ENCODE data around the gene SYNGR3. TPM values are rescaled to one million over a fixed set of nuclear protein-coding genes. Genes with fewer than 3 reads are reported as not detected.

SYNGR3 gene
- total RNA-seq, 2 donors from 2014 or later, result 7.0 to 11.2 TPM

- no peaks in the 10 kb centered on the region for H3K36me3 ChIP-seq (ENCODE audit: control insufficient read depth, insufficient read depth, low read length)
- H3K4me1 ChIP-seq (ENCODE audit: control insufficient read depth, insufficient read depth, low read length), result peaks cover 6% of the 10 kb centered on the region
- H3K9me3 ChIP-seq (ENCODE audit: control insufficient read depth, low read length), result no peaks in the 10 kb centered on the region
- Mint-ChIP-seq H3K27ac (no peak overlapping the region), H3K4me1 (peaks cover 7% of the 10 kb centered on the region), H3K9me3 (no peaks in the 10 kb centered on the region), H3K4me3 (no peak overlapping the region), H3K27me3 (ENCODE audit: insufficient read depth) (no peaks in the 10 kb centered on the region), H3K36me3 (ENCODE audit: low read depth) (peaks cover 4% of the 10 kb centered on the region)
- TF ChIP-seq CTCF (conservative IDR thresholded peaks at IDR 0.05), result no peak
- no peak overlapping the region for H3K27ac ChIP-seq (ENCODE audit: low read depth, low read length)
- H3K4me3 ChIP-seq (ENCODE audit: low read length), result no peak overlapping the region
- H3K27me3 ChIP-seq (ENCODE audit: control insufficient read depth, insufficient read depth, low read length, poor library complexity, severe bottlenecking), result no peaks in the 10 kb centered on the region
- DNase-seq, result no peak
- WGBS, 2 experiments (ENCODE audit: insufficient coverage in 1 of 2, insufficient read length in 1 of 2), result 94 to 96% methylated on average over 12 to 15 of the region's 15 CpGs
- H3K9ac ChIP-seq (ENCODE audit: extremely low read depth, low read length, poor library complexity, severe bottlenecking), result no peak overlapping the region
Observed at GRCh38 chr16:2037115-2037514, 47.3 kb downstream of the SYNGR3 start.

GRCh38 chr16:2037647-2038381, 48.0 kb downstream of the SYNGR3 start:
- H3K27ac Mint-ChIP-seq, result no peak overlapping the region
- H3K4me3 ChIP-seq (ENCODE audit: low read length), result no peak overlapping the region
- DNase-seq, result no peak
- no peak overlapping the region for H3K9ac ChIP-seq (ENCODE audit: extremely low read depth, low read length, poor library complexity, severe bottlenecking)
- no peak overlapping the region for H3K27ac ChIP-seq (ENCODE audit: low read depth, low read length)
- no peak overlapping the region for H3K4me3 Mint-ChIP-seq
- 93 to 94% methylated on average over 14 to 29 of the region's 29 CpGs for WGBS, 2 experiments (ENCODE audit: insufficient coverage in 1 of 2, insufficient read length in 1 of 2)
- no peaks in the 10 kb centered on the region for H3K27me3 Mint-ChIP-seq (ENCODE audit: insufficient read depth)
- no peak for TF ChIP-seq CTCF (conservative IDR thresholded peaks at IDR 0.05)
- H3K4me1 Mint-ChIP-seq, result peaks cover 7% of the 10 kb centered on the region
- peaks cover 6% of the 10 kb centered on the region for H3K4me1 ChIP-seq (ENCODE audit: control insufficient read depth, insufficient read depth, low read length)
- no peaks in the 10 kb centered on the region for H3K9me3 ChIP-seq (ENCODE audit: control insufficient read depth, low read length)
- peaks cover 4% of the 10 kb centered on the region for H3K36me3 Mint-ChIP-seq (ENCODE audit: low read depth)
- no peaks in the 10 kb centered on the region for H3K27me3 ChIP-seq (ENCODE audit: control insufficient read depth, insufficient read depth, low read length, poor library complexity, severe bottlenecking)
- no peaks in the 10 kb centered on the region for H3K9me3 Mint-ChIP-seq
- H3K36me3 ChIP-seq (ENCODE audit: control insufficient read depth, insufficient read depth, low read length), result no peaks in the 10 kb centered on the region

GRCh38 chr16:2038382-2039231, 48.8 kb downstream of the SYNGR3 start:
- H3K4me3 ChIP-seq (ENCODE audit: low read length), result no peak overlapping the region
- no peaks in the 10 kb centered on the region for H3K9me3 Mint-ChIP-seq
- no peak for DNase-seq
- no peak overlapping the region for H3K4me3 Mint-ChIP-seq
- no peaks in the 10 kb centered on the region for H3K27me3 ChIP-seq (ENCODE audit: control insufficient read depth, insufficient read depth, low read length, poor library complexity, severe bottlenecking)
- peaks cover 7% of the 10 kb centered on the region for H3K4me1 Mint-ChIP-seq
- no peak overlapping the region for H3K9ac ChIP-seq (ENCODE audit: extremely low read depth, low read length, poor library complexity, severe bottlenecking)
- 94 to 95% methylated on average over 23 to 41 of the region's 41 CpGs for WGBS, 2 experiments (ENCODE audit: insufficient coverage in 1 of 2, insufficient read length in 1 of 2)
- H3K36me3 Mint-ChIP-seq (ENCODE audit: low read depth), result peaks cover 4% of the 10 kb centered on the region
- no peak overlapping the region for H3K27ac ChIP-seq (ENCODE audit: low read depth, low read length)
- H3K9me3 ChIP-seq (ENCODE audit: control insufficient read depth, low read length), result no peaks in the 10 kb centered on the region
- no peaks in the 10 kb centered on the region for H3K36me3 ChIP-seq (ENCODE audit: control insufficient read depth, insufficient read depth, low read length)
- no peak for TF ChIP-seq CTCF (conservative IDR thresholded peaks at IDR 0.05)
- peak overlapping the region; percentile 61 for H3K27ac Mint-ChIP-seq
- no peaks in the 10 kb centered on the region for H3K27me3 Mint-ChIP-seq (ENCODE audit: insufficient read depth)
- peaks cover 6% of the 10 kb centered on the region for H3K4me1 ChIP-seq (ENCODE audit: control insufficient read depth, insufficient read depth, low read length)
